Occipital lobe (tissue), 2 donors: ENCODE results near the gene SMIM41. TPM values are rescaled to one million over a fixed set of nuclear protein-coding genes. Genes with fewer than 3 reads are reported as not detected.

ENCODE experiments used
- DNase-seq: peaks from one replicate; lab custom pipeline; 2025; lab: John Stamatoyannopoulos, UW
- total RNA-seq: library from RNA; depleted of rRNA; stranded (reverse); fragments of >200 nt; gene quantifications from one replicate; pipeline ENCODE4 v1.2.3, GENCODE V29; 2014

SMIM41 gene
- total RNA-seq, 1 donor from 2014 or later = not detected

GRCh38 chr12:52063082-52063924, 16.2 kb upstream of the SMIM41 start:
- DNase-seq = no peak

- no peak for DNase-seq
Measured at GRCh38 chr12:52063981-52064649, 15.4 kb upstream of the SMIM41 start.

DNA sequence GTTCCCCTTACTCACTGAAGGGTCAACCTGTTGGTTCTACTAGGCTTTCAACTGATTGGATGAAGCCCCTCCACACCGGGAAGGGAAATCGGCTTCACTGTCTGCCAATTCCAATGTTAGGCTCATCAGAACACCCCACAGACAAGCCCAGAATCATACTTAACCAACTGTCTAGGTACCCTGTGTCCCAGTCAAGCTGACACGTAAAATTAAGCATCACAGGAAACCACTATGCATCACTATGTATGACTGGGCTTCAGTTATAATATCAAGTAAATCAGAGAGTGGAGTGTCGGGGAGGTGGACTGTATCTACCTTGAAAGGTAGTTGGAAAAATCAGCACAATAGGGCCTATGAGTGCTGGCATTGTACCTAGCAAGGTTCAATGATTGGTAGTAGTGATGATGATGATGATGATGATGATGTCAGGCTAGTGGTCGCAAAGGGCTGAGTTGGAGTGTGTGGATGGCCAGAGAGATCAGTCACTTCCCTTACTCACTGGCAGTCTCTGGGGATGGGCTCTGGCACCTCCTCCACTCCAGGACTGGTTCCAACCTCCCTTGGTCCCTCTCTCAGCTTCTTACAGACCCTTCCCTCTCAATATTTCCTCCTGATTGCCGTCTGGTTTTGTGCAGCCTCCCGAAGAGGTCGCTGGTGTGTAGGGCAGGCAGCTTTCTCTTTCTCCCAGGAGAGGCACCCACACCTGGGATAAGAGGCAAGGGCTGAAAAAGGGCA, 13.0 kb upstream of the SMIM41 start:
- DNase-seq = no peak

DNA sequence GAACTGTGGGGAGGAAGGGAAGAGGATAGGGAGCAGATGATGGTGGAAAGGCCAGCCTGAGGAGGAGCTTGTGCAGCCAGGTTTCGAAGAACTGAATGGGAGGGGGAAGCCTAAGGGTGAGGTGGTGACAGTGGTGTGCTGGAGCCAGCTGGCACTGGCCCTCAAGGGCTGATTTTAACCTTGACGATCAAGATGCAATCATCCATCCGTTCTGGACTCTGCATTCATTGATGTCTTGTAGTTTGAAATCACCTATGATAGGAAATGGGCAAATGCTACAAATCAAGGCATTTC, 12.5 kb upstream of the SMIM41 start:
- DNase-seq = no peak

DNA sequence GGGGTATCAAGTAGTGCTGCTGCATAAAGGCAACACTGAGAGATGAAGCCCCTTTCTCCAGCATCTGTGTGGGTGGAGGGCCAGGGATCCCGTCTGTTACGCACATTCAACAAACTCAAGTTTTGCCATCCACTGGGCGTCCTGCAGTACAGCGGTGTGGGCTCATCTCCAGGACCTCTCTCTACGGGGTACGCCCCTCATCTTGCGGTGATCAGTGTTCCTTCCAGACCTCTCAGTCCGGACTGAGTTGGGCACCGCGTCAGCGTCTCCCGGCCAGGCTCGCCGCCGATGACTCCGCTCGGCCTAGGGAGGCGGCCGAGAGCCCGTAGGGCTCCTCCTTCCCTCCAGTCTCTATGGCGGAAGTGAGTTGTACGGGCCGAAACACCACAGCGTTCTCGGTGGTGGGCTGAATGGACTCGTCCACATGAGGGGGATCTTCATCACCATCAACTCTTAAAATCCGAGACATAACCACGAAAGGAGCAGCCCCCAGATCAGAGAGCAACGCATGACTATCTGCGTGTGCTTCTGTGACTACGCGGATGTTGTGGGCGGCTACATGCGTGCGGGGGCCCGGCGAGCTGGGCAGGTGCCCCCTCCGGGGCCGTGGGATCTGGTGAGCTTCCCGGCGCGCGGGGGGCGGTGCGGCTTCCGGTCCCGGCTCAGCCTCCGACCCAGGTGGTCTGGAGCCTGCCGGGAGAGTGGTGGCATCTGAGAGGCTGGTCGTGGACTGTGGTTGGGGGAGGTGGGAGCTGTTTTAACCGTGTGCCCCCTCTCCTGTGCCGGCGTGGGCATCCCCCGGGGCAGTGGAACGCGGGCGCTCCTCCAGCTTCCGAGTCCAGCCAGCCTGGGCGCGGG, 9.9 kb upstream of the SMIM41 start, which contains the start of gene ATG101:
ATG101 (plus strand) TSS at position 652 of the 858 bp plus-strand sequence. CDS start 3,673 bp downstream, outside the sequence.
- peak; percentile 88 for DNase-seq

- no peak for DNase-seq
Measured at GRCh38 chr12:52070185-52070925, 9.1 kb upstream of the SMIM41 start.

GRCh38 chr12:52073531-52074381, 5.7 kb upstream of the SMIM41 start:
- no peak for DNase-seq

- DNase-seq = no peak
Measured at GRCh38 chr12:52074971-52075724, 4.4 kb upstream of the SMIM41 start.

DNA sequence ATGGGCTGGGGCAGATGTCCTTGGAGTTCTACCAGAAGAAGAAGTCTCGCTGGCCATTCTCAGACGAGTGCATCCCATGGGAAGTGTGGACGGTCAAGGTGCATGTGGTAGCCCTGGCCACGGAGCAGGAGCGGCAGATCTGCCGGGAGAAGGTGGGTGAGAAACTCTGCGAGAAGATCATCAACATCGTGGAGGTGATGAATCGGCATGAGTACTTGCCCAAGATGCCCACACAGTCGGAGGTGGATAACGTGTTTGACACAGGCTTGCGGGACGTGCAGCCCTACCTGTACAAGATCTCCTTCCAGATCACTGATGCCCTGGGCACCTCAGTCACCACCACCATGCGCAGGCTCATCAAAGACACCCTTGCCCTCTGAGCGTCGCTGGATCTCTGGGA, 2.7 kb upstream of the SMIM41 start:
- DNase-seq = no peak

DNA sequence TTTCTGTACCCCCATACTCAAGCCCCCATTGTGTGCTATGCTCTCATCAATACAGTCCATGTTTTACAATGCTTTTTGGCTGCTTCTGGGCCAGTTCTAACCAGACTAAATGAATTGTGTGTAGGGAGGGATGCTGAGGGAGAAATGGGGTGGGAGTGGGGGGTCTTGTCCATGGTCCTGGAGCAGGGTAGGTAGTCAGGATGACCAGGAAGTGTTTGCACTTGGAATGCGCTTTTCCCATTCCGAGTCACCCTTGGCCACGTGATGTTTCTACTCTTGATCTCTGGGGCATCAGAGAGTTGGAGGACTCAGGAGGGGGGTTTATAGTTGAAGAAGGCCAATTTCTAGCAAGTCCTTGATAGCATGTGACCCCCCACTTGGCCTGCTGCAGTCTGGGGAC, 1.2 kb upstream of the SMIM41 start:
- DNase-seq = no peak

DNA sequence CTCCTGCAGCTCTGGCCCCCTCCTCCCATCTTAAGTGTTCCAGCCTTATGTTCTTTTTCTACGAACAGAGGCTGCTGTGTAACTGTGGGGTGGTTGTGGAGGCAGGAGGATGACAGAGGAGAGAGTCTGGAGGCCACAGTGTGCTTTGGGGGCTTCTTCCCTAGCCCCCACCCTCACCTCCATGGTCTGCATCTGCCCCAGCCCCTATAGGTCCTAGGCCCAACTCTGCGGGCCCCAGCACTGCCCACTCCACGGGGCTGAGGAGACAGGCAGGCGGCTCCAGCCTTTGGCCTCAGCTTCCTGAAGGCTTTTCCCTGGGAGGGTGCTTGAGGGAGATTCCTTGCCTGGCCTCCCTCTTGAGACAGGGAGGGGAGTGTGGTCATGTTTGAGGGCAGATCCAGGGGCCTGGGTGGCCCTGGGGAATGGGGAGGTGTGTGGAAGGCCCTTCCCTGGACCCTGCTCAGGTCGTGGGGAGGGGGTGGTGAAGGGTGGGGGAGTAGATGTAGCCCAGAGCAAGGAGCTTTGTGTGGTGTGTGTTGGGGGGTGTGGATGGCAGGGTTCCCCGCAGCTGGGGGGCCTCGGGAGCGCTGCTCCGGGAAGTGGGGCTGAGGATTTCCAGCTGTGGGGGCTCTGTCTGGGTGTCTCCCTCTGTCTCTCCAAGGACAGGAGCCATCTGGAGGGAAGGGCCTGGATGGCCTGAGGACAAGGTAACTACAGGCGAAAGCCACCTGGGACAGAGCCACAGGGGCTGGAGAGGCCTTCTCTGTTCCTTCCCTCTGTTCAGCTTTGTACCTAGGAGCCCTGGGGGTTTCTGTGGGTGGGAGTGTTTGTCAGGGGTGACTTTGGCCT, 1.1 kb downstream of the SMIM41 start:
- DNase-seq = no peak

DNA sequence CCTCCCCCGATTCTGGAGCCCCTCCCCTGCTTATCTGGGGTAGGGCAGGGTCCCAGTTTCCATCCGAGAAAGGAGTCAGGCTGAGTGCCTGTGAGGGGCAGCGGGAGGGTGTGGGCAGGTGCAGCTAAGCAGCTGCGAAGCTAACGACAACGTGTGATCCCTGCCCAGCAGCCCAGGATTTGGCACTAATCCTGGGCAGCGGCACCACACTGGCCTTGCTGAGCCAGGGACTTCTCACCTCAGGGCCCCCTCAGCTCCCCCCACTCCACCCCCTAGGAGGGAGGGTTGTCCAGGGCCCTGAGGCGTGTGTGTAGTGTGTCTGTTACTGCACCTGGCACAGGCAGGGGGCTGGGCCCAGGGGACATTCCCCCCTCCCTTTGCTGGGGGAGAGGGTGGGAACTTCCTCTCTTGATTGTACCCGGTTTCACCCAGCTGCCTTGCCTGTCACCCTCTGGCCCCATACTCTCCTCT, 1.8 kb downstream of the SMIM41 start:
- DNase-seq = no peak

GRCh38 chr12:52082026-52082668, 2.6 kb downstream of the SMIM41 start:
- no peak for DNase-seq

DNA sequence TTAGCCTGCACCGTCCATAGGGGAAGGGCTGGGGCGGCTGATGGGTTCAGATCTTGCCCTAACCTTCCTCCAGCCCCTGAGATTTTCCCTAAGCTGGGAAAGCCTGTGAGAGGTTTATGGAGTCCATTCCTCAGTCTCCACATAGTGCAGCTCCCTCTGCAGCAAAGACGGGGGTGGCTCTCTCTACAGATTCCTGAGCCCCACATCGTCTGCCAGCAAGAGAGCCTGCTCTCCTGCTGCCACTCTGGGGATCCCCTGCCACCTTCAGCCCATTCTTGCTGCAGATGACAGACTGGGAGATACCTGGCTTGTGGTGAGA, 3.1 kb downstream of the SMIM41 start:
- DNase-seq = no peak

- DNase-seq = no peak
Measured at GRCh38 chr12:52082988-52083637, 3.6 kb downstream of the SMIM41 start.

DNA sequence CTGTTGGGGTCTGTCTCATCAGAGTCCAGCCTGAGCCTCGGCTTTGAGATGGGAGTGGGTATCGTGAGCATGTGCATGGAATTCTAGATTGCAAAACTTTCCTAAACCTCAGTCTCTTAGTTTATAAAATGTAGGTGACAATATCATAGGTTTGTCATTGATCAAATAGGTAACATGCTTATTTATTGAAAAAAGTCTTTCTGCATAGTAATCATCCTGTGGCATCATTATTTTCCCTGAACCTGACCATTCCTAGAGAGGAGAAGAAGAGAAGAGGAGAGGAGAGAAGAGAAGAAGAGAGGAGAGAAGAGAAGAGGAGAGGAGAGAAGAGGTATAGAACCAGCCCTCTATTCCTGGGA, 4.1 kb downstream of the SMIM41 start:
- DNase-seq = no peak
